HEK293 (cell line): ENCODE data around the gene ASXL2.

Experiments
- CTCF ChIA-PET: fragments of 350-600 bp; formaldehyde crosslinking; extraction: SDS; loops from one replicate; lab custom pipeline; 2021; ENCODE audit warnings: antibody characterized with exemption; lab: Yijun Ruan, JAX
- POLR2A ChIA-PET: fragments of 300-600 bp; formaldehyde crosslinking; extraction: SDS; loops from one replicate; lab custom pipeline; 2020; ENCODE audit warnings: antibody characterized with exemption, inconsistent platforms; lab: Yijun Ruan, JAX
- H3K27ac ChIP-seq: fragments of 200-500 bp; sonication (Bioruptor generic); 2 replicates; pipeline ENCODE4 v1.5.1; 2014; ENCODE audit warnings: low read depth, low read length, control low read depth, inconsistent platforms; ENCODE audit errors: extremely low read depth
- H3K36me3 ChIP-seq, 2 experiments: fragments of 200-500 bp in 1 of 2; sonication (Bioruptor generic) in 1 of 2; 1 replicate in 1 of 2; 2 replicates in 1 of 2; pipeline ENCODE4 v1.5.1; 2014 to 2017; ENCODE audit warnings: inconsistent platforms in 2 of 2, low read length in 2 of 2; ENCODE audit not compliant: control insufficient read depth in 2 of 2, insufficient read depth in 1 of 2
- H3K4me1 ChIP-seq: fragments of 200-500 bp; sonication (Bioruptor generic); 2 replicates; pipeline ENCODE4 v1.5.1; 2014; ENCODE audit warnings: mild to moderate bottlenecking, low read length, inconsistent platforms; ENCODE audit not compliant: control insufficient read depth, insufficient read depth
- H3K4me3 ChIP-seq: 2 replicates; pipeline ENCODE4 v1.5.1; 2011; ENCODE audit warnings: low read depth, mild to moderate bottlenecking, control low read depth, low read length, moderate library complexity
- H3K9me3 ChIP-seq: fragments of 200-500 bp; sonication (Bioruptor generic); 2 replicates; pipeline ENCODE4 v1.5.1; 2014; ENCODE audit warnings: low read depth, low read length, inconsistent platforms; ENCODE audit not compliant: control insufficient read depth, insufficient read depth
- BCL11A ChIP-seq: fragments of 450-650 bp; formaldehyde crosslinking; IDR thresholded peaks from 2 replicates; pipeline ENCODE4 v1.5.1; 2016; ENCODE audit warnings: low read depth, missing biosample characterization, missing genetic modification characterization
- EGR2 ChIP-seq: fragments of 450-650 bp; formaldehyde crosslinking; IDR thresholded peaks from 2 replicates; pipeline ENCODE4 v1.5.1; 2016; ENCODE audit warnings: low read depth, missing biosample characterization, missing genetic modification characterization
- GLIS1 ChIP-seq: fragments of 450-650 bp; formaldehyde crosslinking; IDR thresholded peaks from 2 replicates; pipeline ENCODE4 v1.5.1; 2016; ENCODE audit warnings: missing biosample characterization, missing genetic modification characterization
- HOXC10 ChIP-seq: sonication (generic); formaldehyde crosslinking; IDR thresholded peaks from 2 replicates; pipeline ENCODE4 v1.8.1; 2023; ENCODE audit warnings: mild to moderate bottlenecking, missing genetic modification reagents
- KLF9 ChIP-seq: fragments of 450-650 bp; formaldehyde crosslinking; IDR thresholded peaks from 2 replicates; pipeline ENCODE4 v1.5.1; 2016; ENCODE audit warnings: missing biosample characterization, missing genetic modification characterization, low read depth
- PRDM10 ChIP-seq: fragments of 450-650 bp; formaldehyde crosslinking; IDR thresholded peaks from 2 replicates; pipeline ENCODE4 v1.5.1; 2016; ENCODE audit warnings: missing biosample characterization, missing genetic modification characterization
- SCRT2 ChIP-seq: fragments of 450-650 bp; formaldehyde crosslinking; IDR thresholded peaks from 2 replicates; pipeline ENCODE4 v1.5.1; 2016; ENCODE audit warnings: missing biosample characterization, missing genetic modification characterization
- SP7 ChIP-seq: fragments of 450-650 bp; formaldehyde crosslinking; IDR thresholded peaks from 2 replicates; pipeline ENCODE4 v1.5.1; 2016; ENCODE audit warnings: missing biosample characterization, missing genetic modification characterization
- TCF7L2 ChIP-seq: IDR thresholded peaks from 2 replicates; pipeline ENCODE4 v1.6.1; 2011; ENCODE audit warnings: low read depth, mild to moderate bottlenecking, inconsistent platforms, low read length, moderate library complexity, borderline replicate concordance
- ZBTB1 ChIP-seq: fragments of 450-650 bp; formaldehyde crosslinking; IDR thresholded peaks from 2 replicates; pipeline ENCODE4 v1.5.1; 2016; ENCODE audit warnings: missing biosample characterization, missing genetic modification characterization
- ZBTB48 ChIP-seq: fragments of 450-650 bp; formaldehyde crosslinking; IDR thresholded peaks from 2 replicates; pipeline ENCODE4 v1.5.1; 2016; ENCODE audit warnings: missing biosample characterization, missing genetic modification characterization
- ZBTB8A ChIP-seq: fragments of 450-650 bp; formaldehyde crosslinking; IDR thresholded peaks from 2 replicates; pipeline ENCODE4 v1.5.1; 2016; ENCODE audit warnings: missing biosample characterization, missing genetic modification characterization
- ZFHX2 ChIP-seq: fragments of 450-650 bp; formaldehyde crosslinking; conservative IDR thresholded peaks from 2 replicates; pipeline ENCODE4 v1.5.1; 2016; ENCODE audit warnings: missing biosample characterization, missing genetic modification characterization
- ZFP3 ChIP-seq: fragments of 450-650 bp; formaldehyde crosslinking; IDR thresholded peaks from 2 replicates; pipeline ENCODE4 v1.5.1; 2016; ENCODE audit warnings: low read depth, missing biosample characterization, missing genetic modification characterization
- ZNF223 ChIP-seq: fragments of 450-650 bp; formaldehyde crosslinking; IDR thresholded peaks from 2 replicates; pipeline ENCODE4 v1.5.1; 2016; ENCODE audit warnings: missing biosample characterization, missing genetic modification characterization
- ZNF302 ChIP-seq: fragments of 450-650 bp; formaldehyde crosslinking; IDR thresholded peaks from 2 replicates; pipeline ENCODE4 v1.5.1; 2016; ENCODE audit warnings: missing biosample characterization, missing genetic modification characterization, low read depth
- ZNF423 ChIP-seq: fragments of 450-650 bp; formaldehyde crosslinking; IDR thresholded peaks from 2 replicates; pipeline ENCODE4 v1.5.1; 2016; ENCODE audit warnings: missing biosample characterization, missing genetic modification characterization
- ZNF513 ChIP-seq: fragments of 450-650 bp; IDR thresholded peaks from 2 replicates; pipeline ENCODE4 v1.5.1; 2018; ENCODE audit warnings: missing biosample characterization, missing genetic modification characterization
- ZNF514 ChIP-seq: fragments of 450-650 bp; formaldehyde crosslinking; IDR thresholded peaks from 2 replicates; pipeline ENCODE4 v1.5.1; 2016; ENCODE audit warnings: missing biosample characterization, missing genetic modification characterization
- ZNF777 ChIP-seq: fragments of 450-650 bp; formaldehyde crosslinking; IDR thresholded peaks from 2 replicates; pipeline ENCODE4 v1.5.1; 2017; ENCODE audit warnings: missing biosample characterization, missing genetic modification characterization, borderline replicate concordance
- ZNF792 ChIP-seq: fragments of 450-650 bp; formaldehyde crosslinking; IDR thresholded peaks from 2 replicates; pipeline ENCODE4 v1.5.1; 2016; ENCODE audit warnings: missing biosample characterization, missing genetic modification characterization
- ZSCAN23 ChIP-seq: fragments of 450-650 bp; formaldehyde crosslinking; IDR thresholded peaks from 2 replicates; pipeline ENCODE4 v1.5.1; 2016; ENCODE audit warnings: missing biosample characterization, missing genetic modification characterization
- TF ChIP-seq, protein P1 (sequence below): fragments of 450-650 bp; formaldehyde crosslinking; IDR thresholded peaks from 2 replicates; pipeline ENCODE4 v1.5.1; 2016; ENCODE audit warnings: missing biosample characterization, missing genetic modification characterization
- TF ChIP-seq, protein P2 (sequence below): fragments of 450-650 bp; formaldehyde crosslinking; IDR thresholded peaks from 2 replicates; pipeline ENCODE4 v1.5.1; 2017; ENCODE audit warnings: missing biosample characterization, missing genetic modification characterization

ASXL2 gene

GRCh38 chr2:25685741-25686140 lies 192.5 kb downstream of the ASXL2 start (continued):
- no peak for TF ChIP-seq PRDM10 (tag by site-specific recombination)
- no peak for TF ChIP-seq ZNF792
- TF ChIP-seq ZNF223 (tag by site-specific recombination), result no peak
- no peak for TF ChIP-seq HOXC10 (CRISPR knock-in tag)

DNA sequence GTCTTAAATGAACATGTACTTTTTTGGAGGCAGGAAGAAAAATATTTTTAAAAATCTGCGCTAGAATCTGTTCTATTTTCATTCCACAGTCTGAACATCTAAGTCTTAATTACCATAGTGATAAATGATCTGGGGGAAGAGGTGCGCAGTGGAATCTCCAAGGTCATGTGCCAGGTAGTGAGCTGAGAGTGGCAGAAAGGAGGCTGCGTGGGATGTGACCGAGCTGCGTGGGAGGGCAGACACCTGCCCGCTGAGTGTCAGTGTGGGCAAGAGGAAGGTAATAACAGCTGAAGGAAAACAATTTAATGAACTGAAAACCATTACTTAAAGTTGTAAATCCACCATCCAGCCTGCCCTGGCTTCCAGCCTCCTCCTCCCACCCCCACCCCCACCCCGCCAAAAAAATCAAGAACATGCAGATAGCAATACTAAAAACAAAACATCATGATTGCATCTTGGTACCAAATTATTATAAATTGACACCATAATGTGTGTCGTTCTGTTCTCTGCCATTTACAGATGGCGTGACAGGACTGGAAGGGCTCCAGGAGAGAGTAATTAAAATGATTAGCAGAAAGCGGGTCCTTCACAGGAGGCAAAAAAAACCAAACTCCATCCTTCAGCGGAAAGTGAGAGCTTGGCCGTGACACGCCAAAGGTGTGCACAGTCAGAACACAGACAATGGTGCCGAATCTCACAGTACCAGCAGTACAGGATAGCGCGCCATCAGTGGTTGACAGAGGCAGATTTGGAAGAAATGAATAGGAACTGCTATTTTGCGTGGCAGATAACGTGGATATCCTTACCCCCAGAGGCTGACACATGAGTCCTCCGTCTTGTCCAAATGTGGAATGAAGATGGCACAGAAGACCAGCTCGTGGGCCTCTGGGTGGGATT lies 193.5 kb downstream of the ASXL2 start:
- Histone ChIP-seq H3K4me1 (peaks cover 7% of the 10 kb centered on the region), H3K9me3 (no peaks in the 10 kb centered on the region), H3K36me3 (no peaks in the 10 kb centered on the region), H3K4me3 (no peak overlapping the region), H3K27ac (no peak overlapping the region)
- CTCF ChIA-PET, result interaction anchor here (1.0 to 8.3 kb wide), 3 partner anchors 15 to 81 kb away, joined by 4 to 54 read pairs (median 10); no protein-coding TSS in a partner anchor
- POLR2A ChIA-PET, result interaction anchor here (1.3 kb wide), 1 partner anchor 11 kb away, joined by 3 read pairs; the partner anchor contains the start of gene DTNB
- TF ChIP-seq KLF9 (no peak), BCL11A (tag by site-specific recombination) (no peak), ZNF302 (no peak), ZBTB1 (tag by site-specific recombination) (no peak), ZNF423 (tag by site-specific recombination) (no peak), SCRT2 (tag by site-specific recombination) (0 out of 2 replicates have a peak, but pooled peaks have one; percentile 10), ZBTB48 (tag by site-specific recombination) (no peak), ZFHX2 (tag by site-specific recombination) (peak; percentile 91), TCF7L2 (no peak), EGR2 (peak; percentile 92), GLIS1 (tag by site-specific recombination) (peak; percentile 65), SP7 (tag by site-specific recombination) (peak; percentile 54; the same call in 1 of the 2 replicates), ZNF513 (tag by site-specific recombination) (no peak), ZSCAN23 (tag by site-specific recombination) (no peak), ZFP3 (tag by site-specific recombination) (no peak), ZNF777 (no peak), ZBTB8A (tag by site-specific recombination) (no peak), ZNF514 (no peak)
- TF ChIP-seq, protein P1, sequence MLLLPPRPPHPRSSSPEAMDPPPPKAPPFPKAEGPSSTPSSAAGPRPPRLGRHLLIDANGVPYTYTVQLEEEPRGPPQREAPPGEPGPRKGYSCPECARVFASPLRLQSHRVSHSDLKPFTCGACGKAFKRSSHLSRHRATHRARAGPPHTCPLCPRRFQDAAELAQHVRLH (tag by site-specific recombination), result no peak
- TF ChIP-seq, protein P2, sequence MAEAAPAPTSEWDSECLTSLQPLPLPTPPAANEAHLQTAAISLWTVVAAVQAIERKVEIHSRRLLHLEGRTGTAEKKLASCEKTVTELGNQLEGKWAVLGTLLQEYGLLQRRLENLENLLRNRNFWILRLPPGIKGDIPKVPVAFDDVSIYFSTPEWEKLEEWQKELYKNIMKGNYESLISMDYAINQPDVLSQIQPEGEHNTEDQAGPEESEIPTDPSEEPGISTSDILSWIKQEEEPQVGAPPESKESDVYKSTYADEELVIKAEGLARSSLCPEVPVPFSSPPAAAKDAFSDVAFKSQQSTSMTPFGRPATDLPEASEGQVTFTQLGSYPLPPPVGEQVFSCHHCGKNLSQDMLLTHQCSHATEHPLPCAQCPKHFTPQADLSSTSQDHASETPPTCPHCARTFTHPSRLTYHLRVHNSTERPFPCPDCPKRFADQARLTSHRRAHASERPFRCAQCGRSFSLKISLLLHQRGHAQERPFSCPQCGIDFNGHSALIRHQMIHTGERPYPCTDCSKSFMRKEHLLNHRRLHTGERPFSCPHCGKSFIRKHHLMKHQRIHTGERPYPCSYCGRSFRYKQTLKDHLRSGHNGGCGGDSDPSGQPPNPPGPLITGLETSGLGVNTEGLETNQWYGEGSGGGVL (tag by site-specific recombination), result no peak
